ENCODE data around the gene LPIN2.
"Not testable (repeated sequence)": the region's sequence is repeated elsewhere in the genome, so short reads cannot be mapped to it uniquely, and the experiment has no call there.

Gene LPIN2

GRCh38 chr18:3007491-3007890 lies 5.5 kb downstream of the LPIN2 start:
- Histone ChIP-seq H3K4ac (ENCODE audit: low read depth in 1 of 2, low read length in 2 of 2) (no peak overlapping the region), H2BK120ac (ENCODE audit: low read depth, low read length) (no peak overlapping the region), H4K8ac (ENCODE audit: low read length) (no peak overlapping the region), H4K91ac (ENCODE audit: low read length) (no peak overlapping the region), H3K27me3 (ENCODE audit: control insufficient read depth in 1 of 2, insufficient read depth in 1 of 2, low read length in 2 of 2) (no peaks in the 10 kb centered on the region), H2BK5ac (ENCODE audit: low read depth, low read length, poor library complexity, severe bottlenecking) (no peak overlapping the region), H3K4me2 (ENCODE audit: low read length, poor library complexity, severe bottlenecking) (no peak overlapping the region), H3K4me1 (ENCODE audit: control insufficient read depth, insufficient read depth, low read depth, low read length) (peaks cover 10% of the 10 kb centered on the region), H3K9me3 (ENCODE audit: control insufficient read depth, low read length) (no peaks in the 10 kb centered on the region), H3K36me3 (ENCODE audit: control insufficient read depth in 1 of 2, insufficient read depth in 2 of 2, low read depth in 1 of 2, low read length in 2 of 2) (peaks cover 16 to 47% of the 10 kb centered on the region in 2 experiments), H3K18ac (ENCODE audit: low read depth in 1 of 2, low read length in 2 of 2) (no peak overlapping the region), H2BK15ac (ENCODE audit: low read depth, poor library complexity, severe bottlenecking) (no peak overlapping the region), H3K14ac (ENCODE audit: low read length in 2 of 2) (no peak overlapping the region), H3K4me3 (ENCODE audit: insufficient read depth in 1 of 2, low read depth in 1 of 2, low read length in 2 of 2) (no peak overlapping the region), H2AFZ (ENCODE audit: low read depth, low read length) (no peak overlapping the region), H3K9ac (ENCODE audit: low read length) (no peak overlapping the region), H3K27ac (ENCODE audit: low read length, poor library complexity, severe bottlenecking) (no peak overlapping the region), H2AK5ac (ENCODE audit: low read length, severe bottlenecking) (no peak overlapping the region), H3K23ac (ENCODE audit: low read length in 2 of 2) (no peak overlapping the region), H2BK12ac (ENCODE audit: low read length in 2 of 2) (no peak overlapping the region), H3K79me1 (replicated peaks; ENCODE audit: low read length, poor library complexity, severe bottlenecking) (peaks cover 12% of the 10 kb centered on the region)
- WGBS, result 60% methylated on average over 3 of the region's 3 CpGs
- no peak for DNase-seq

DNA sequence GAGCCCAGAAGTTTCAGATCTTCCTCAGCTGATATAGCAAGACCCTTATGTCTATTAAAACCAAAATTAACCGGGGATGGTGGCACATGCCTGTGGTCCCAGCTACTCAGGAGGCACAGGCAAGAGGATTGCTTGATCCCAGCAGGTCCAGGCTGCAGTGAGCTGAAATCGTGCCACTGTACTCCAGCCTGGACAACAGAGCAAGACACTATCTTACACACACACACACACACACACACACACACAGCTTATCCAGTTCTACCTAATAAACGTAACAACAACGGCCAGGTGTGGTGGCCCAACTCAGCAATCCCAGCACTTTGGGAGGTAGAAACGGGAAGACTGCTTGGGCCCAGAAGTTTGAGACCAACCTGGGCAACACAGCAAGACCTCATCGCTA lies 7.5 kb downstream of the LPIN2 start:
- H2BK15ac ChIP-seq (ENCODE audit: low read depth, poor library complexity, severe bottlenecking), result no peak overlapping the region
- no peaks in the 10 kb centered on the region for H3K27me3 ChIP-seq (ENCODE audit: control insufficient read depth in 1 of 2, insufficient read depth in 1 of 2, low read length in 2 of 2)
- no peak overlapping the region for H2AK5ac ChIP-seq (ENCODE audit: low read length, severe bottlenecking)
- peaks cover 13 to 45% of the 10 kb centered on the region in 2 experiments for H3K36me3 ChIP-seq (ENCODE audit: control insufficient read depth in 1 of 2, insufficient read depth in 2 of 2, low read depth in 1 of 2, low read length in 2 of 2)
- no peak overlapping the region for H2AFZ ChIP-seq (ENCODE audit: low read depth, low read length)
- H3K4me3 ChIP-seq (ENCODE audit: insufficient read depth in 1 of 2, low read depth in 1 of 2, low read length in 2 of 2), result no peak overlapping the region
- H3K4me2 ChIP-seq (ENCODE audit: low read length, poor library complexity, severe bottlenecking), result no peak overlapping the region
- H2BK120ac ChIP-seq (ENCODE audit: low read depth, low read length), result no peak overlapping the region
- no peak overlapping the region for H3K14ac ChIP-seq (ENCODE audit: low read length in 2 of 2)
- no peak overlapping the region for H2BK5ac ChIP-seq (ENCODE audit: low read depth, low read length, poor library complexity, severe bottlenecking)
- WGBS, result over 99% methylated on average over 5 of the region's 6 CpGs
- no peak overlapping the region for H3K18ac ChIP-seq (ENCODE audit: low read depth in 1 of 2, low read length in 2 of 2)
- H3K79me1 ChIP-seq (replicated peaks; ENCODE audit: low read length, poor library complexity, severe bottlenecking), result peaks cover 17% of the 10 kb centered on the region
- H4K91ac ChIP-seq (ENCODE audit: low read length), result no peak overlapping the region
- no peak overlapping the region for H3K27ac ChIP-seq (ENCODE audit: low read length, poor library complexity, severe bottlenecking)
- H3K9ac ChIP-seq (ENCODE audit: low read length), result no peak overlapping the region
- no peak overlapping the region for H4K8ac ChIP-seq (ENCODE audit: low read length)
- DNase-seq, result no peak
- peaks cover 4% of the 10 kb centered on the region for H3K4me1 ChIP-seq (ENCODE audit: control insufficient read depth, insufficient read depth, low read depth, low read length)
- no peak overlapping the region for H3K23ac ChIP-seq (ENCODE audit: low read length in 2 of 2)
- no peak overlapping the region for H2BK12ac ChIP-seq (ENCODE audit: low read length in 2 of 2)
- no peaks in the 10 kb centered on the region for H3K9me3 ChIP-seq (ENCODE audit: control insufficient read depth, low read length)
- H3K4ac ChIP-seq (ENCODE audit: low read depth in 1 of 2, low read length in 2 of 2), result no peak overlapping the region

GRCh38 chr18:3003766-3004165 lies 9.2 kb downstream of the LPIN2 start:
- not testable (repeated sequence) for H2BK120ac ChIP-seq (ENCODE audit: low read depth, low read length); H2AFZ ChIP-seq (ENCODE audit: low read depth, low read length); H3K4me2 ChIP-seq (ENCODE audit: low read length, poor library complexity, severe bottlenecking); H3K4me3 ChIP-seq (ENCODE audit: insufficient read depth in 1 of 2, low read depth in 1 of 2, low read length in 2 of 2); H3K4me1 ChIP-seq (ENCODE audit: control insufficient read depth, insufficient read depth, low read depth, low read length); H2BK15ac ChIP-seq (ENCODE audit: low read depth, poor library complexity, severe bottlenecking); H4K8ac ChIP-seq (ENCODE audit: low read length); H3K4ac ChIP-seq (ENCODE audit: low read depth in 1 of 2, low read length in 2 of 2); H3K18ac ChIP-seq (ENCODE audit: low read depth in 1 of 2, low read length in 2 of 2); H4K91ac ChIP-seq (ENCODE audit: low read length); H3K9ac ChIP-seq (ENCODE audit: low read length); H2BK12ac ChIP-seq (ENCODE audit: low read length in 2 of 2); DNase-seq; H3K27me3 ChIP-seq (ENCODE audit: control insufficient read depth in 1 of 2, insufficient read depth in 1 of 2, low read length in 2 of 2); H2BK5ac ChIP-seq (ENCODE audit: low read depth, low read length, poor library complexity, severe bottlenecking); H3K23ac ChIP-seq (ENCODE audit: low read length in 2 of 2); H3K9me3 ChIP-seq (ENCODE audit: control insufficient read depth, low read length); H2AK5ac ChIP-seq (ENCODE audit: low read length, severe bottlenecking); H3K14ac ChIP-seq (ENCODE audit: low read length in 2 of 2); H3K27ac ChIP-seq (ENCODE audit: low read length, poor library complexity, severe bottlenecking)
- 96% methylated on average over 8 of the region's 8 CpGs for WGBS
- Histone ChIP-seq H3K79me1 (replicated peaks; ENCODE audit: low read length, poor library complexity, severe bottlenecking) (peaks cover 13% of the 10 kb centered on the region), H3K36me3 (ENCODE audit: control insufficient read depth in 1 of 2, insufficient read depth in 2 of 2, low read depth in 1 of 2, low read length in 2 of 2) (peaks cover 11 to 39% of the 10 kb centered on the region in 2 experiments)

- Histone ChIP-seq H2AK5ac (ENCODE audit: low read length, severe bottlenecking) (no peak overlapping the region), H3K79me1 (replicated peaks; ENCODE audit: low read length, poor library complexity, severe bottlenecking) (peaks cover 13% of the 10 kb centered on the region), H3K9ac (ENCODE audit: low read length) (no peak overlapping the region), H3K36me3 (ENCODE audit: control insufficient read depth in 1 of 2, insufficient read depth in 2 of 2, low read depth in 1 of 2, low read length in 2 of 2) (peaks cover 11 to 38% of the 10 kb centered on the region in 2 experiments), H3K27me3 (ENCODE audit: control insufficient read depth in 1 of 2, insufficient read depth in 1 of 2, low read length in 2 of 2) (no peaks in the 10 kb centered on the region), H3K4me2 (ENCODE audit: low read length, poor library complexity, severe bottlenecking) (no peak overlapping the region), H2BK12ac (ENCODE audit: low read length in 2 of 2) (no peak overlapping the region), H3K27ac (ENCODE audit: low read length, poor library complexity, severe bottlenecking) (no peak overlapping the region), H4K8ac (ENCODE audit: low read length) (no peak overlapping the region), H3K4ac (ENCODE audit: low read depth in 1 of 2, low read length in 2 of 2) (no peak overlapping the region), H3K18ac (ENCODE audit: low read depth in 1 of 2, low read length in 2 of 2) (no peak overlapping the region), H2BK5ac (ENCODE audit: low read depth, low read length, poor library complexity, severe bottlenecking) (no peak overlapping the region), H3K4me1 (ENCODE audit: control insufficient read depth, insufficient read depth, low read depth, low read length) (peaks cover 5% of the 10 kb centered on the region), H4K91ac (ENCODE audit: low read length) (no peak overlapping the region), H3K14ac (ENCODE audit: low read length in 2 of 2) (no peak overlapping the region), H2BK15ac (ENCODE audit: low read depth, poor library complexity, severe bottlenecking) (no peak overlapping the region), H2BK120ac (ENCODE audit: low read depth, low read length) (no peak overlapping the region), H3K9me3 (ENCODE audit: control insufficient read depth, low read length) (no peaks in the 10 kb centered on the region), H3K23ac (ENCODE audit: low read length in 2 of 2) (no peak overlapping the region), H3K4me3 (ENCODE audit: insufficient read depth in 1 of 2, low read depth in 1 of 2, low read length in 2 of 2) (no peak overlapping the region), H2AFZ (ENCODE audit: low read depth, low read length) (no peak overlapping the region)
- no peak for DNase-seq
- WGBS, result 63% methylated on average over 4 of the region's 5 CpGs
Observed at GRCh38 chr18:3002732-3003131, 10.2 kb downstream of the LPIN2 start.
